Transverse colon (tissue), 4 donors: Measurements from ENCODE around the gene SNAI3. TPM values are rescaled to one million over a fixed set of nuclear protein-coding genes. Genes with fewer than 3 reads are reported as not detected.

Experiments used
- DNase-seq: peaks from one replicate; pipeline ENCODE4 v3.0.0-alpha.2; 2019
- H3K27ac ChIP-seq, 4 donors: fragments of 200-600 bp; sonication (generic); 2 replicates each; pipeline ENCODE4 v1.5.1; 2016 to 2018; ENCODE audit warnings: inconsistent platforms in 4 of 4
- H3K27me3 ChIP-seq: fragments of 200-600 bp; sonication (generic); 2 replicates; pipeline ENCODE4 v1.5.1; 2017; ENCODE audit warnings: inconsistent platforms
- H3K36me3 ChIP-seq, 4 donors: fragments of 200-600 bp; sonication (generic); 2 replicates each; pipeline ENCODE4 v1.5.1; 2017 to 2019; ENCODE audit warnings: inconsistent platforms in 4 of 4
- H3K4me1 ChIP-seq, 4 donors: fragments of 200-600 bp; sonication (generic); 2 replicates each; pipeline ENCODE4 v1.5.1; 2017 to 2020; ENCODE audit warnings: inconsistent platforms in 4 of 4
- H3K4me3 ChIP-seq, 4 donors: fragments of 200-600 bp; sonication (generic); 1 replicate in 1 of 4; 2 replicates in 3 of 4; pipeline versions ENCODE4 v1.5.1 to v1.6.1; 2017 to 2019; ENCODE audit warnings: inconsistent platforms in 4 of 4
- H3K9me3 ChIP-seq, 2 donors: fragments of 200-600 bp; sonication (generic); 2 replicates each; pipeline ENCODE4 v1.5.1; 2017 to 2019; ENCODE audit warnings: inconsistent platforms in 2 of 2
- EP300 ChIP-seq: sonication (generic); formaldehyde crosslinking; IDR thresholded peaks from one replicate; pipeline ENCODE4 v1.6.1; 2017; ENCODE audit warnings: antibody characterized with exemption, low read depth
- POLR2A ChIP-seq: fragments of 450-650 bp; IDR thresholded peaks from one replicate; pipeline ENCODE4 v1.6.1; 2016; ENCODE audit warnings: antibody characterized with exemption, mild to moderate bottlenecking, moderate library complexity
- POLR2AphosphoS5 ChIP-seq, 3 donors: sonication (generic); formaldehyde crosslinking; IDR thresholded peaks; one replicate each; pipeline ENCODE4 v1.6.1; 2016; ENCODE audit warnings: antibody characterized with exemption in 3 of 3
- WGBS, 2 donors: methylation state at CpG; one replicate each; pipeline ENCODE4 v1.1.5; 2018; ENCODE audit warnings: low coverage in 1 of 2; 5-methylcytosine and 5-hydroxymethylcytosine counted together
- in situ Hi-C, 4 donors: fragments of 200-750 bp; cut with MboI; loops; one replicate each; pipeline versions ENCODE4 v1.15.0 to v1.15.1; 2017; ENCODE audit warnings: low sequenced_read_pairs in 3 of 4, low pct_ligation_motif_present in 1 of 4, low pct_unique_long_range_greater_than_20kb in 1 of 4
- intact Hi-C: fragments of 100-400 bp; cut with DNase I; formaldehyde crosslinking; loops from one replicate; pipeline ENCODE4 v1.15.1; 2023; ENCODE audit warnings: low total_unique reads
- total RNA-seq, 4 donors: library from RNA; depleted of rRNA; stranded (reverse); fragments of >200 nt; gene quantifications; one replicate each; pipeline ENCODE4 v1.1.0, GENCODE V29; 2016
- TF ChIP-seq, protein P1 (sequence below), 5 experiments: fragments of 200-600 bp in 3 of 5; fragments of 450-650 bp in 2 of 5; sonication (generic) in 3 of 5; IDR thresholded peaks; 1 replicate in 2 of 5; 2 replicates in 3 of 5; pipeline ENCODE4 v1.5.1; 2016 to 2017; ENCODE audit warnings: antibody characterized with exemption in 5 of 5, inconsistent platforms in 3 of 5, mild to moderate bottlenecking in 2 of 5, moderate library complexity in 1 of 5

SNAI3 gene
- total RNA-seq, 4 donors from 2014 or later, result 0.27 to 2.9 (median 0.75) TPM; not detected in 1

DNA sequence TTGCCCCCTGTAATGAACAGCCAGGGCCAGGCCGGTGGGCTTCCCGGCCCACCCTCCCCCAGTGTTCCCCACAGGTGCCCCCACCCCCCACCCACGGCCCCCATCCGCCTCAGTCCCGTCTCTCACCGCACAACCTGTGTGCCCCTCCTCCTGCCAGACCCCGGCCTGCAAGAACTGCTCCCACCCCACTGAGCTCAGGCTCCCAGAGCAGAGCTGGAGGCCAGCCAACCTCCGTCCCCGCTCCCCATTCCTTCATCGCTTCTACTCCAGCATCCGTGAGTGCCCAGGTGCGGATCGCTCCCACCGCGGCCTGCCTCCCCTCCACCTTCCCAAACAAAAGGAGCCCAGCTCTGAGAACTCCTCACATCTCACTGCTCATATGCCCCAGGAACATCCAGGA, 27.6 kb downstream of the SNAI3 start:
- no peak for DNase-seq
- in situ Hi-C loops (no loop called here), intact Hi-C loops (no loop called here)
- Histone ChIP-seq H3K4me3 (no peak overlapping the region), H3K4me1 (peaks cover 0 to 19% (median 9%) of the 10 kb centered on the region in 4 donors), H3K36me3 (peaks cover 0 to 7% (median 0%) of the 10 kb centered on the region in 4 donors), H3K27me3 (no peaks in the 10 kb centered on the region), H3K9me3 (no peaks in the 10 kb centered on the region), H3K27ac (no peak overlapping the region)
- TF ChIP-seq EP300 (no peak), POLR2AphosphoS5 (IDR thresholded peaks at IDR 0.05) (no peak), POLR2A (no peak)
- TF ChIP-seq, protein P1, sequence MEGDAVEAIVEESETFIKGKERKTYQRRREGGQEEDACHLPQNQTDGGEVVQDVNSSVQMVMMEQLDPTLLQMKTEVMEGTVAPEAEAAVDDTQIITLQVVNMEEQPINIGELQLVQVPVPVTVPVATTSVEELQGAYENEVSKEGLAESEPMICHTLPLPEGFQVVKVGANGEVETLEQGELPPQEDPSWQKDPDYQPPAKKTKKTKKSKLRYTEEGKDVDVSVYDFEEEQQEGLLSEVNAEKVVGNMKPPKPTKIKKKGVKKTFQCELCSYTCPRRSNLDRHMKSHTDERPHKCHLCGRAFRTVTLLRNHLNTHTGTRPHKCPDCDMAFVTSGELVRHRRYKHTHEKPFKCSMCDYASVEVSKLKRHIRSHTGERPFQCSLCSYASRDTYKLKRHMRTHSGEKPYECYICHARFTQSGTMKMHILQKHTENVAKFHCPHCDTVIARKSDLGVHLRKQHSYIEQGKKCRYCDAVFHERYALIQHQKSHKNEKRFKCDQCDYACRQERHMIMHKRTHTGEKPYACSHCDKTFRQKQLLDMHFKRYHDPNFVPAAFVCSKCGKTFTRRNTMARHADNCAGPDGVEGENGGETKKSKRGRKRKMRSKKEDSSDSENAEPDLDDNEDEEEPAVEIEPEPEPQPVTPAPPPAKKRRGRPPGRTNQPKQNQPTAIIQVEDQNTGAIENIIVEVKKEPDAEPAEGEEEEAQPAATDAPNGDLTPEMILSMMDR (IDR thresholded peaks at IDR 0.05), result no peak
- 95% methylated on average over 15 of the region's 15 CpGs; no CpG with 5 or more reads in 1 of the 2 donors for WGBS, 2 donors

DNA sequence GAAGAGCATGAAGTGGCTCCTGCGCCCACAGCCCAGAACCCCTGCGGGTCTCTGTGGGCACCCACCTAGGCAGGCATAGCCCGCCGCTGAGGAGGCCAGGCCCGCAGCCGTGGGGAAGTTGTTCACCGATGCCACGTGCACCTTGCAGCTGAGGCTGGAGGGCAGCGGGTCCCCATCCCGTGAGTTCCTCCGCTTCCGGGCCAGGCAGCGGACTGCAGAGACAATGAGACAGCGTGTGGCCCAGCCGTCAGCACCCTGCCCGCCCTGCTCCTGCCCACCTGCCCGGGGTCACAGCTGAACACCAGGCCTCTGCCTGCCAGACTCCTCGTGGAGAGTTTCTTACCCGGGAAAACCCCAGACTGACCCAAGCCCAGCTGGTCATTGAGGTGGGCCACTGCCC, 28.9 kb downstream of the SNAI3 start:
- peaks cover 0 to 7% (median 0%) of the 10 kb centered on the region in 4 donors for H3K36me3 ChIP-seq
- no peak for TF ChIP-seq EP300
- no peak for TF ChIP-seq POLR2A
- no peak for TF ChIP-seq POLR2AphosphoS5 (IDR thresholded peaks at IDR 0.05)
- TF ChIP-seq, protein P1 (IDR thresholded peaks at IDR 0.05), result no peak
- WGBS, 2 donors, result 91% methylated on average over 15 of the region's 19 CpGs; no CpG with 5 or more reads in 1 of the 2 donors
- no peak for DNase-seq
- no peak overlapping the region for H3K27ac ChIP-seq
- intact Hi-C loops, result no loop called here
- H3K27me3 ChIP-seq, result no peaks in the 10 kb centered on the region
- no peak overlapping the region for H3K4me3 ChIP-seq
- in situ Hi-C loops, result no loop called here
- H3K9me3 ChIP-seq, result no peaks in the 10 kb centered on the region
- H3K4me1 ChIP-seq, result peaks cover 0 to 18% (median 8%) of the 10 kb centered on the region in 4 donors

DNA sequence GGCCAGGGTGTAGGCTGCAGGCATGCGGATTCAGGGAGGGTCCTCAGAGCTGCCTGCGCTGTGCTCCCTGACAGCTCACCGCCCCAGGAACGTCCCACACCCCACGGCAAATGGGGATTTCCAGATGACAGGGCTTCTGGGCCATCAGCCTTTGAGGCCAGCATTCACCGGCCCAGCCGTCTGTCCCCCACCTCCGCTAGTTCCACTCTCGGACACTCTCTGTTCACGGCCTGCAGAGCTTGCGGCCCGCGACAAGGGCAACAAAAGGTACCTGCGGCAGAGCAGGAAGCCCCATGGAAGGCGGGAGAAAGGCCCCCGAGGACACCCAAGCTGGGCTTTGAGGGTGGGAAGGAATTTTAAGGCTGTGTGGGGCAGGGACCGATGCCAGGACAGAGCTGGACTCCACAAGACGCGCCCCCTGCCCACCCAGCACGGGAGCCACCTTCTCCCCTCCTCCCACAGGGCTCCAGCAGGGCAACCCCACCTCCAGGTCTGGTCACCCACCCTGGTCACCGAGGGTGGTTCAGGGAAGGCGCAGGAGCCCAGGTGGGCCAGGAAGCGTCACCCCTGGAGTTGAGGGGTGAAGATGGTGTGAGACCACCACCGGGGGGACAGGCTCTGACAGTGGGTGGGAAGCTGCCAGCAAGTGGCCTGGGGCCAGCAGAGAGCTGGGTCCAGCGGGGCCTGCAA, 29.9 kb downstream of the SNAI3 start:
- Histone ChIP-seq H3K4me1 (peaks cover 0 to 15% (median 6%) of the 10 kb centered on the region in 4 donors), H3K36me3 (peaks cover 0 to 7% (median 0%) of the 10 kb centered on the region in 4 donors), H3K4me3 (no peak overlapping the region), H3K27ac (no peak overlapping the region), H3K27me3 (no peaks in the 10 kb centered on the region), H3K9me3 (no peaks in the 10 kb centered on the region)
- DNase-seq, result no peak
- intact Hi-C loops (no loop called here), in situ Hi-C loops (no loop called here)
- WGBS, 2 donors, result 85% methylated on average over 25 of the region's 25 CpGs; no CpG with 5 or more reads in 1 of the 2 donors
- no peak for TF ChIP-seq POLR2A
- no peak for TF ChIP-seq EP300
- TF ChIP-seq POLR2AphosphoS5 (IDR thresholded peaks at IDR 0.05), result no peak
- TF ChIP-seq, protein P1 (IDR thresholded peaks at IDR 0.05), result no peak

DNA sequence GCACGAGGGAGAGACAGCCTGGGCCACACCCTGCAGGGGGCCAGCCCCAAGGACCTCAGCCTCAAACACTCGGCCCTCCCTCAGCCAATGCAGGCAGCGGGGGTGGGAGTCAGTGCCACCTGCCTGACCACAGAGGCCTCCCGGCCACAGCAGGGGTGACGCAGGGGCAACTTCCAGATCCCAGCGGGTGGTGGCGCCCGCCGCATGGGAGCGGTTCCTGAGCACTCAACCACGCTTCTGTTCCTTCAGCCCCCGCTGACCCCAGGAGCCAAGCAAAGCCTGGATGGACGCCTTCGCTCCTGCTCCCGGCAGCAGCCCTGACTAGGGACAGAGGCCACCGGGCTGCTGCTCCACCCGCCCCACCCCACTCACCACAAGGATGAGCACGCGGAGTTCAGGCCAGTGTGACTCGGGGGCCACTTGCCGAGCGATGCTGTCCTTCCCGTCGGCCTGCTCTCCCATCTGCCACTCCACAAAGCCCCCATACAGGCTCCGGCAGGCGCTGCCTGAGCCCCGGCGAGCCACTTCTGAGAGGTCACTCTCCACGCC, 30.5 kb downstream of the SNAI3 start:
- in situ Hi-C loops, result no loop called here
- H3K27ac ChIP-seq, result no peak overlapping the region
- WGBS, 2 donors, result 95% methylated on average over 25 of the region's 29 CpGs; no CpG with 5 or more reads in 1 of the 2 donors
- no peak overlapping the region for H3K4me3 ChIP-seq
- H3K36me3 ChIP-seq, result peaks cover 0 to 7% (median 0%) of the 10 kb centered on the region in 4 donors
- DNase-seq, result no peak
- no peaks in the 10 kb centered on the region for H3K27me3 ChIP-seq
- H3K9me3 ChIP-seq, result no peaks in the 10 kb centered on the region
- TF ChIP-seq POLR2A, result no peak
- TF ChIP-seq POLR2AphosphoS5 (IDR thresholded peaks at IDR 0.05), result no peak
- TF ChIP-seq EP300, result no peak
- TF ChIP-seq, protein P1 (IDR thresholded peaks at IDR 0.05), result no peak
- intact Hi-C loops, result no loop called here
- H3K4me1 ChIP-seq, result peaks cover 3 to 17% (median 10%) of the 10 kb centered on the region in 4 donors
